ENCODE results near the gene NPHS1. TPM values are rescaled to one million over a fixed set of nuclear protein-coding genes. Genes with fewer than 3 reads are reported as not detected.

Gene NPHS1
- total and polyA plus RNA-seq, 2 of the 8 experiments (the other 6 are each of a cell fraction or from before 2014, with no cell fraction given): 1.3 to 1.4 TPM

- 83% methylated on average over 9 of the region's 19 CpGs; no CpG with 5 or more reads in 1 of the 2 experiments for WGBS, 2 experiments (ENCODE audit: extremely low coverage in 1 of 2, insufficient coverage in 1 of 2, insufficient read length in 1 of 2, insufficient replicate concordance in 2 of 2, low coverage in 1 of 2, low lambda C conversion rate in 2 of 2, missing lambda C conversion rate in 1 of 2)
These were observed 62.0 kb downstream of the NPHS1 start for GRCh38 chr19:35789978-35790944.

More at GRCh38 chr19:35789978-35790944, 62.0 kb downstream of the NPHS1 start:
- Histone ChIP-seq H3K79me1 (ENCODE audit: low read depth, low read length) (no peaks in the 10 kb centered on the region), H3K36me3 (ENCODE audit: control insufficient read depth in 2 of 4, insufficient read depth in 4 of 4, low read length in 3 of 4) (no peaks in the 10 kb centered on the region), H3K9ac (replicated peaks in 1 of 4; ENCODE audit: extremely low read depth in 1 of 4, low read depth in 3 of 4, low read length in 3 of 4) (no peak overlapping the region), H3K14ac (ENCODE audit: insufficient read length) (no peak overlapping the region), H3K9me3 (ENCODE audit: insufficient read depth in 2 of 2, low read depth in 1 of 2, low read length in 1 of 2) (no peaks in the 10 kb centered on the region), H3K4ac (replicated peaks; ENCODE audit: insufficient read length, low read depth, low read length) (no peak overlapping the region), H2BK15ac (ENCODE audit: low read length) (no peak overlapping the region), H3K56ac (replicated peaks; ENCODE audit: insufficient read length, low read depth, low read length) (no peak overlapping the region), H3K27ac (ENCODE audit: low read depth, low read length) (no peak overlapping the region), H2BK5ac (ENCODE audit: low read depth, low read length) (no peak overlapping the region), H3K27me3 (replicated peaks in 1 of 4; ENCODE audit: control insufficient read depth in 3 of 4, extremely low read depth in 1 of 4, insufficient read depth in 3 of 4, low read length in 3 of 4) (no peaks in the 10 kb centered on the region), H3K4me3 (ENCODE audit: extremely low read depth in 1 of 4, insufficient read depth in 2 of 4, low read depth in 3 of 4, low read length in 4 of 4) (no peak overlapping the region), H4K8ac (ENCODE audit: extremely low read depth, insufficient read depth, low read length) (no peak overlapping the region; the same call in 1 of the 2 replicates), H2AFZ (ENCODE audit: low read length) (no peak overlapping the region), H4K5ac (ENCODE audit: insufficient read length, low read depth, low read length) (no peak overlapping the region), H3K79me2 (ENCODE audit: control insufficient read depth in 1 of 2, insufficient read depth in 2 of 2, low read length in 2 of 2) (no peaks in the 10 kb centered on the region), H3K23ac (ENCODE audit: insufficient read length) (no peak overlapping the region), H4K91ac (replicated peaks; ENCODE audit: insufficient read length, low read length) (no peak overlapping the region), H3K23me2 (ENCODE audit: low read depth, low read length) (peaks cover under 1% of the 10 kb centered on the region; the same call in 1 of the 2 replicates), H2BK12ac (ENCODE audit: low read depth, low read length) (no peak overlapping the region; the same call in 1 of the 2 replicates), H3K18ac (ENCODE audit: extremely low read depth, low read length) (no peak overlapping the region), H3K4me1 (replicated peaks in 1 of 4; ENCODE audit: control insufficient read depth in 3 of 4, insufficient read depth in 4 of 4, low read length in 3 of 4) (peaks cover 0 to 6% (median 2%) of the 10 kb centered on the region in 4 experiments; a peak in 2 of 7 replicates), H2BK20ac (ENCODE audit: low read length) (no peak overlapping the region), H2AK5ac (ENCODE audit: low read depth, low read length) (no peak overlapping the region), H4K20me1 (replicated peaks in 1 of 2; ENCODE audit: control insufficient read depth in 1 of 2, insufficient read depth in 2 of 2, low read length in 2 of 2) (peaks cover 3 to 7% of the 10 kb centered on the region in 2 experiments), H3K4me2 (ENCODE audit: insufficient read depth in 1 of 2, low read depth in 2 of 2, low read length in 2 of 2) (no peak overlapping the region), H2BK120ac (replicated peaks; ENCODE audit: low read depth, low read length) (no peak overlapping the region)
- ChIA-PET POLR2A (ENCODE audit: partially characterized antibody) (interaction anchor here (0.7 to 2.2 kb wide), 3 partner anchors 13 to 38 kb away, joined by 3 to 9 read pairs (median 3); no protein-coding TSS in a partner anchor), CTCF (ENCODE audit: partially characterized antibody) (interaction anchor here (0.6 to 3.8 kb wide), 11 partner anchors 7 to 150 kb away, joined by 3 to 13 read pairs (median 3); no protein-coding TSS in a partner anchor)
- DNase-seq (ENCODE audit: low read depth in 1 of 2, low spot score in 2 of 2) (no peak), FAIRE-seq (no peak)
- TF ChIP-seq SP1 (IDR thresholded peaks at IDR 0.05; ENCODE audit: low read depth, low read length) (no peak), ZNF274 (IDR thresholded peaks at IDR 0.05; ENCODE audit: borderline replicate concordance, extremely low read depth, low read length) (no peak), BCL11A (IDR thresholded peaks at IDR 0.05; ENCODE audit: low read depth in 2 of 2, low read length in 2 of 2) (no peak), TAF1 (IDR thresholded peaks at IDR 0.05; ENCODE audit: low read depth, low read length) (no peak), GABPA (IDR thresholded peaks at IDR 0.05; ENCODE audit: borderline replicate concordance, insufficient read depth, low read length) (no peak)
